Chondrocyte (in vitro differentiated cells): ENCODE results near the gene ALKBH8. TPM values are rescaled to one million over a fixed set of nuclear protein-coding genes. Genes with fewer than 3 reads are reported as not detected.

ENCODE experiments used
- DNase-seq: peaks from one replicate; pipeline ENCODE4 v3.0.0; 2021; ENCODE audit warnings: mixed read lengths, low spot score
- H3K27ac Mint-ChIP-seq: one replicate; pipeline ENCODE4 v1.8.0; 2021; ENCODE audit warnings: mild to moderate bottlenecking, moderate library complexity, mixed read lengths; ENCODE audit not compliant: unreplicated experiment
- H3K27me3 Mint-ChIP-seq: 2 replicates; pipeline ENCODE4 v1.8.0; 2021; ENCODE audit warnings: low read depth, mixed read lengths
- H3K36me3 Mint-ChIP-seq: 2 replicates; pipeline ENCODE4 v1.8.0; 2021; ENCODE audit warnings: low read depth, mixed read lengths
- H3K4me1 Mint-ChIP-seq: 2 replicates; pipeline ENCODE4 v1.8.0; 2021; ENCODE audit warnings: low read depth, mild to moderate bottlenecking, mixed read lengths
- H3K4me3 Mint-ChIP-seq: one replicate; pipeline ENCODE4 v1.8.0; 2021; ENCODE audit warnings: mild to moderate bottlenecking, moderate library complexity, mixed read lengths; ENCODE audit not compliant: unreplicated experiment
- H3K9me3 Mint-ChIP-seq: 2 replicates; pipeline ENCODE4 v1.8.0; 2021; ENCODE audit warnings: low read depth, mixed read lengths
- CTCF ChIP-seq: fragments of 200-600 bp; sonication (generic); IDR thresholded peaks from 2 replicates; pipeline ENCODE4 v1.5.0; 2021; ENCODE audit warnings: antibody characterized with exemption, mild to moderate bottlenecking, moderate library complexity
- total RNA-seq: library from RNA; stranded (reverse); gene quantifications from 3 replicates; pipeline ENCODE4 v1.2.1, GENCODE V29; 2021

Gene ALKBH8
- total RNA-seq, 1 donor from 2014 or later, result 5.8 TPM

DNA sequence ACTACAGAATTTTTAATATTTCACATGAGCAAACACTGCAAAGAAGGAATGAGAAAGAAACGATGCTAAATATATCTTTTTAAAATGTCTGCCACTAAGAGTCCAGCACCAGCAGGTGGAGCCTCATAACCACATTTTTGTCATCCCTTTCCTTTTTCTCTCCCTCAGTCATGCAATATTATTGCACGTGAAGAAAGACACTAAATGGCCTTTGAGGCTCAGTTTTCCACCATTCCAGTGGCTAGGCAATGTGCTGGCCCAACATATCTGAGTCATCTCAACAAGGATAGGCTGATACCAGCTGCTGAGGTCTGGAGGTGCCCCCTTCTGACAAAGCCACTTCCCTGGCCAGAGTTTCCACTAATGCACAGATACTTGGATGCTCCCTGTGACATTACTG is 1.8 kb downstream of the ALKBH8 start:
- Mint-ChIP-seq H3K4me3 (peak overlapping the region; percentile 37), H3K36me3 (no peaks in the 10 kb centered on the region), H3K27ac (peak overlapping the region; percentile 89), H3K27me3 (peaks cover 3% of the 10 kb centered on the region), H3K9me3 (no peaks in the 10 kb centered on the region), H3K4me1 (peaks cover 39% of the 10 kb centered on the region)
- DNase-seq, result no peak
- peak; percentile 86 for TF ChIP-seq CTCF

- peaks cover 39% of the 10 kb centered on the region for H3K4me1 Mint-ChIP-seq
- DNase-seq, result no peak
- peak overlapping the region; percentile 89 for H3K27ac Mint-ChIP-seq
- peaks cover 2% of the 10 kb centered on the region for H3K27me3 Mint-ChIP-seq
- no peak for TF ChIP-seq CTCF
- no peaks in the 10 kb centered on the region for H3K9me3 Mint-ChIP-seq
- no peaks in the 10 kb centered on the region for H3K36me3 Mint-ChIP-seq
- peak overlapping the region; percentile 23 for H3K4me3 Mint-ChIP-seq
Measured at GRCh38 chr11:107562647-107563208, 2.8 kb downstream of the ALKBH8 start.

- Mint-ChIP-seq H3K27ac (no peak overlapping the region), H3K4me3 (no peak overlapping the region), H3K9me3 (no peaks in the 10 kb centered on the region), H3K36me3 (no peaks in the 10 kb centered on the region), H3K27me3 (no peaks in the 10 kb centered on the region), H3K4me1 (peaks cover 39% of the 10 kb centered on the region)
- DNase-seq, result no peak
- TF ChIP-seq CTCF, result no peak
Measured at GRCh38 chr11:107561688-107562087, 3.8 kb downstream of the ALKBH8 start.

GRCh38 chr11:107550304-107550703 is 15.2 kb downstream of the ALKBH8 start:
- H3K4me1 Mint-ChIP-seq, result peaks cover 5% of the 10 kb centered on the region
- TF ChIP-seq CTCF, result no peak
- no peak overlapping the region for H3K4me3 Mint-ChIP-seq
- H3K36me3 Mint-ChIP-seq, result peaks cover 1% of the 10 kb centered on the region
- H3K27ac Mint-ChIP-seq, result no peak overlapping the region
- DNase-seq, result no peak
- H3K9me3 Mint-ChIP-seq, result no peaks in the 10 kb centered on the region
- H3K27me3 Mint-ChIP-seq, result no peaks in the 10 kb centered on the region

DNA sequence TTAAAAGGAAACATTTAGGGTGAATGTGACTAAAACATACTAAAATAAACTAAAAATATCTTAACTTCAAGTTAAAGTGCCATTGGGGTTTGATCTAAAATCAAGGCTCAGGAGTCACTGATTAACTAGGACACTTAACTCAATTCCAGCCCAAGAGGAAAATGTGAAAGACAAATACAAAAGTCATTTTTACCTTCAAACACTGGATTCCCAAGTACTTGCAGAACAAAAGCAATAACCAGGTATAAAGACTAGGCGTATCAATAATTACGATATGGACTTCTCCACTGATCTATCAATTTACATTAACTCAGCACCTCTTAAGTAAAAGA is 15.6 kb downstream of the ALKBH8 start:
- Mint-ChIP-seq H3K9me3 (no peaks in the 10 kb centered on the region), H3K4me1 (peaks cover 8% of the 10 kb centered on the region), H3K4me3 (no peak overlapping the region), H3K36me3 (peaks cover 1% of the 10 kb centered on the region), H3K27me3 (no peaks in the 10 kb centered on the region), H3K27ac (no peak overlapping the region)
- DNase-seq, result no peak
- TF ChIP-seq CTCF, result no peak
